Islet precursor cell (in vitro differentiated cells): ENCODE measurements around the gene ICE2.

ENCODE experiments used
- DNase-seq: peaks from one replicate; pipeline ENCODE4 v3.0.0-alpha.2; 2018

ICE2 gene

GRCh38 chr15:60478566-60479360 is at the start of gene ICE2:
Gene ICE2 (minus strand): TSS chr15:60479142. CDS start chr15:60477977, 1,165 bp downstream.
- DNase-seq = peak; percentile 98

GRCh38 chr15:60528530-60528929 is 49.6 kb upstream of the ICE2 start:
- no peak for DNase-seq

GRCh38 chr15:60527456-60527855 is 48.5 kb upstream of the ICE2 start:
- DNase-seq = no peak

- no peak for DNase-seq
Observed at GRCh38 chr15:60526127-60526616, 47.2 kb upstream of the ICE2 start.

GRCh38 chr15:60525341-60526039 is 46.5 kb upstream of the ICE2 start:
- DNase-seq = no peak

- no peak for DNase-seq
Observed at GRCh38 chr15:60523056-60523455, 44.1 kb upstream of the ICE2 start.

- DNase-seq = peak; percentile 77
Observed at GRCh38 chr15:60520825-60521368, 42.0 kb upstream of the ICE2 start.

- no peak for DNase-seq
Observed at GRCh38 chr15:60520013-60520824, 41.3 kb upstream of the ICE2 start.

GRCh38 chr15:60519218-60519617 is 40.3 kb upstream of the ICE2 start:
- no peak for DNase-seq

GRCh38 chr15:60518511-60518910 is 39.6 kb upstream of the ICE2 start:
- no peak for DNase-seq

GRCh38 chr15:60514261-60514881 is 35.4 kb upstream of the ICE2 start:
- no peak for DNase-seq

GRCh38 chr15:60513676-60514075 is 34.7 kb upstream of the ICE2 start:
- DNase-seq = no peak

GRCh38 chr15:60512937-60513336 is 34.0 kb upstream of the ICE2 start:
- DNase-seq = no peak

GRCh38 chr15:60511351-60512031 is 32.5 kb upstream of the ICE2 start:
- no peak for DNase-seq

GRCh38 chr15:60510006-60510405 is 31.1 kb upstream of the ICE2 start:
- DNase-seq = no peak

- no peak for DNase-seq
Observed at GRCh38 chr15:60509470-60509869, 30.5 kb upstream of the ICE2 start.

- no peak for DNase-seq
Observed at GRCh38 chr15:60508442-60508841, 29.5 kb upstream of the ICE2 start.

- DNase-seq = peak; percentile 61
Observed at GRCh38 chr15:60507596-60508424, 28.9 kb upstream of the ICE2 start.

- no peak for DNase-seq
Observed at GRCh38 chr15:60496853-60497252, 17.9 kb upstream of the ICE2 start.

- DNase-seq = no peak
Observed at GRCh38 chr15:60494108-60494507, 15.2 kb upstream of the ICE2 start.

GRCh38 chr15:60493166-60493565 is 14.2 kb upstream of the ICE2 start:
- no peak for DNase-seq
